G401 (cell line): ENCODE data around the gene ANKRD40. TPM values are rescaled to one million over a fixed set of nuclear protein-coding genes. Genes with fewer than 3 reads are reported as not detected.

Experiments used
- DNase-seq: peaks from one replicate; pipeline ENCODE4 v3.0.0-alpha.2; 2015; ENCODE audit warnings: low spot score
- in situ Hi-C: cut with HindIII; loops from 2 replicates; pipeline ENCODE4 v1.10.0; 2016; ENCODE audit warnings: low sequenced_read_pairs, mixed read lengths
- total RNA-seq: library from RNA; depleted of rRNA; stranded (reverse); fragments of >200 nt; shearing (Covaris generic); gene quantifications from 2 replicates; pipeline ENCODE4 v1.2.3, GENCODE V29; 2014

Gene ANKRD40
- total RNA-seq, 1 experiment from 2014 or later = 49.0 TPM

DNA sequence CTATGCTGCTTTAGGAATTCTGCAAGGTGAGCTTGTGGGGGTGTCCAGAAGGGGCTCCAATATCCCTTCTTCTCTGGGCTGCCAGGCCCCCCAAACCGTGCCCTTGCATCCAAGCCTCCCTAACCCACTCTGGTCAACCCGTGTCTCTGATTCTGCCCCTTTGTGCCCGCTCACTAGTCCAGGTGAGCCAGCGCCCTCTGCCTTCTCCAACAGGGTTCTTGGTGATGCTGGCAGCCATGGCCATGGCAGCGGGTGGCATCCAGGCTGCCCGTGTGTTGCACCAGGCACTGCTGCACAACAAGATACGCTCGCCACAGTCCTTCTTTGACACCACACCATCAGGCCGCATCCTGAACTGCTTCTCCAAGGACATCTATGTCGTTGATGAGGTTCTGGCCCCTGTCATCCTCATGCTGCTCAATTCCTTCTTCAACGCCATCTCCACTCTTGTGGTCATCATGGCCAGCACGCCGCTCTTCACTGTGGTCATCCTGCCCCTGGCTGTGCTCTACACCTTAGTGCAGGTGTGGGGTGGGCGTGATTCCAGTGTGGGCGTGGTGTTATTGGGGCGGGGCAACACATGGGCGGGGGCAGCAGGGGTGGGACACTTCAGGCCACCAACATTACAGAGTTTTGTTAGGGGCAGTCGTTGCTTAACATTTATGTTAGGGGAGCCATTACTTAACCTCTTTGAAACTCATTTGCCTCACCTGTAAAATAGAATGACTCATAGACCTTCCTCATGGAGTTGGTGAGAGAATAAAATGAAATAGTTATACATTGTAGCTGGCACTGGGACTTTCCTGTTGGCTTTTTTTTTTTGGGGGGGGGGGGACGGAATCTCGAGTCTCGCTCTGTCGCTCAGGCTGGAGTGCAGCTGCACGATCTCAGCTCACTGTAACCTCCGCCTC lies 31.4 kb downstream of the ANKRD40 start:
- DNase-seq = no peak
- in situ Hi-C loops = no loop called here

DNA sequence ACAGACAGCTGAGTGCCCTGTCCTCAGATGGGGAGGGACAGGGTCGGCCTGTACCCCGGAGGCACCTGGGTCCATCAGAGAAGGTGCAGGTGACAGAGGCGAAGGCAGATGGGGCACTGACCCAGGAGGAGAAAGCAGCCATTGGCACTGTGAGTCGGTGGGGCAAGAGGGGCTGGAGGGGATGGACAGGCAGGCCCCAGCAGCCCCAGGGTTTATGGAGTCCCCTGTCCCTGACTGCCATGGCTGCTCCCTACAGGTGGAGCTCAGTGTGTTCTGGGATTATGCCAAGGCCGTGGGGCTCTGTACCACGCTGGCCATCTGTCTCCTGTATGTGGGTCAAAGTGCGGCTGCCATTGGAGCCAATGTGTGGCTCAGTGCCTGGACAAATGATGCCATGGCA lies 32.1 kb downstream of the ANKRD40 start:
- in situ Hi-C loops = no loop called here
- DNase-seq = peak; percentile 98

DNA sequence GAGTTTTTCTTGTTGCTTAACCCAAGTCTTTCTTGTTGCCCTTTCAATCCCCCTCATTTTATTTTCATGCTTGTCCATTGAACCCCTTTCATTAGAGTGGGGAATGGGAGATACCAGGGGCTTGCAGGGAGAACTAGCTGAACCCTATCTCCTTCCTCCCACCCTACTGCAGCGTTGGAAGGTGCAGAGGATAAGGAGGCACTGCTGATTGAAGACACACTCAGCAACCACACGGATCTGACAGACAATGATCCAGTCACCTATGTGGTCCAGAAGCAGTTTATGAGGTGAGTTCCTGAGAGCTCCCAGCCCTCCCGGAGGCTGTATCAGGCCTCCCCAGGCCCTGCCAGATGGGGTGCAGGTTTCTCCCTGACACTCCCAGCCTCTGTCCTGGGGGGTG lies 32.5 kb downstream of the ANKRD40 start:
- DNase-seq = peak; percentile 49
- in situ Hi-C loops = no loop called here

DNA sequence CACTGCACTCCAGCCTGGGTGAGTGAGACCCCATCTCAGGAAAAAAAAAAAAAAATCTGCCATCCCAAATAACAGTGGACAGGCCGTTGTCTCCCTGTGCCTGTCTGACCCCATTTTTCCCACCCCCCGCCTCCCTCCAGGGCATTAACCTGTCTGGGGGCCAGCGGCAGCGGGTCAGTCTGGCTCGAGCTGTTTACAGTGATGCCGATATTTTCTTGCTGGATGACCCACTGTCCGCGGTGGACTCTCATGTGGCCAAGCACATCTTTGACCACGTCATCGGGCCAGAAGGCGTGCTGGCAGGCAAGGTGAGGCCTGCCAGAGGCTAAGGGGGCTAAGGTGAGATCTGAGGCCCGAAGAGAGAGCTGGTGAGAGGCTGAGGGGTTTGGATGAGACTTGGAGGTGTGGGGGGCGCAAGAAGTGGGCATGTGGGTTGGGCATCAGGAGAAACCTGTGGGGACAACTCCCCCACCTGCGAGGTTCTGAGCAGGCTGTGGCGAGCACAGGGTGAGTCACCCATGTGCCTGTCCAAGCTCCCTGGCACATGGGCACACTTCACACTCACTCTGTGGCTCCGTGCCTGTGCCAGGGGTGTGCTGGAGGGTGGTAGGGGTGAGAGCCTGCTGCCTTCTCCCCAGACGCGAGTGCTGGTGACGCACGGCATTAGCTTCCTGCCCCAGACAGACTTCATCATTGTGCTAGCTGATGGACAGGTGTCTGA lies 34.7 kb downstream of the ANKRD40 start:
- DNase-seq = peak; percentile 42
- in situ Hi-C loops = no loop called here

DNA sequence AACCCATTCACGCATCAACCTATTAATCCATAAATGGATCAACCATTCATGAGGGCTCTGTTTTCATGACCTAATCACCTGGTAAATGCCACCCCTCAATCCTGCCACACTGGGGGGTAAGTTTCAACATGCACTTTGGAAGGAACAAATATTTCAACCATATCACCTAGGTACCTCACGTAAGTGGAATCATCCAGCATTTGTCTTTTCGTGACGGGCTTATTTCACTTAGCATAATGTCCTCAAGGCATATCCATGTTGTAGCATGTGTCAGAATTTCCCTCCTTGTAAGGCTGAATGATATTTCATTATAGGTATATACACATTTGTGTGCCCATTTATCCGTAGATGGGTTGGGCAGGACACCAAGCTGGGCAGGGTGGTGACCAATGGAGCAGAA lies 35.6 kb downstream of the ANKRD40 start:
- no peak for DNase-seq
- in situ Hi-C loops = no loop called here

DNA sequence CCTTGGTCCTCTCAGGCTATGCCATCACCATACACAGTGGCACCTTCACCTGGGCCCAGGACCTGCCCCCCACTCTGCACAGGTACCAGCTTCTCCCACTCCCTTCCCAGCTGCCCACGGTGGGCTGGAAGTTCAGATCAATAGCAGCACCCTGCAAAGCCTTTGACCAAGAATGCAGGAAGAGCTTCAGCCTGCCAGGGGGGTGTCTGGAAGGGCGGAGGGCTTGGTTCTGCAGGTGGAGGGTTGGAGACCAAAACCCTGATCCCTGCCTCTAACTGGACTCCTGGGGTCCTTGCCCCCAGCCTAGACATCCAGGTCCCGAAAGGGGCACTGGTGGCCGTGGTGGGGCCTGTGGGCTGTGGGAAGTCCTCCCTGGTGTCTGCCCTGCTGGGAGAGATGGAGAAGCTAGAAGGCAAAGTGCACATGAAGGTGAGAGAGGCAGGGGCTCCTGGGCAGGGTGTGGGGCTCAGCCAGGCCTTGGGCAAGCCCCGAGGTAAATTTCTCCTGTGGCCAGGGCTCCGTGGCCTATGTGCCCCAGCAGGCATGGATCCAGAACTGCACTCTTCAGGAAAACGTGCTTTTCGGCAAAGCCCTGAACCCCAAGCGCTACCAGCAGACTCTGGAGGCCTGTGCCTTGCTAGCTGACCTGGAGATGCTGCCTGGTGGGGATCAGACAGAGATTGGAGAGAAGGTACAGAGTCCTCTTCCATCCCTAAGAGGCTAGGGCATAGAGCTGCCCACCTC lies 38.7 kb downstream of the ANKRD40 start:
- in situ Hi-C loops = no loop called here
- no peak for DNase-seq

DNA sequence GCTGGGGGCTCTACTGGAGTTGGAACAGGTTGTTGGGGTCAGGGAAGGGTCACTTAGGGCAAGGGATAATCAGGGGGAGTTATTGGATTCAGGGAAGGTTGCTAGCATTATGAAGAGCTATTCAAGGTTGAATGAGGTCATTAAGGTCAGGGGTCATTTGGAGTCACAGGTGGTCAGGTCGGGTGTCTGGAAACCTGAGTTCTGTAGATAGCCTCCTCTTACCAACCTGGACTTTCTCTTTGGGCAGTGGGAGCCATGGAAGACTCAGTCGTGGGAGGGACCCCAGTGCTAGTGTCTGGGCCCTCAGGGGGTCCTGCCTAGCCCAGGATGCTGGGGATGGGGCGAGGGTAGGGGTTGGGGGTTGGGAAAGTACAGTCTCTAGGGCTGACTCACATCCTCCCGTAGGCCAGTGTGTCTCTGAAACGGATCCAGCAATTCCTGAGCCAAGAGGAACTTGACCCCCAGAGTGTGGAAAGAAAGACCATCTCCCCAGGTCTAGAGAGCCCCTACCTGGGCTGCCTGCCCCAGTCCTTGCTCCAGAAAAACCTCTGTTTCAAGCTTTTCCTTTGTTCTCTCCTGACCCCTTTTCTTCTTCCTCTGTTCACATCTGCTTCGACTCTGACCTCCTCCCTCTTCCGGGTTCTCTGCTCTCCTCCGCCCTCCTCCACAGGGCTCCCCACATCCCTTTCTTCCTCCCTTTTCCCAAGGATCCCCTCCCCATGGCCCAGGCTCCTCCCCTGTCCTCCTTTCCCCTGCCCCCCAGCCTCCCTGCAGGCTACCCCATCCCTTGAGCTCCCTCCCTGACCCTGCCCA lies 39.5 kb downstream of the ANKRD40 start:
- no peak for DNase-seq
- in situ Hi-C loops = no loop called here

DNA sequence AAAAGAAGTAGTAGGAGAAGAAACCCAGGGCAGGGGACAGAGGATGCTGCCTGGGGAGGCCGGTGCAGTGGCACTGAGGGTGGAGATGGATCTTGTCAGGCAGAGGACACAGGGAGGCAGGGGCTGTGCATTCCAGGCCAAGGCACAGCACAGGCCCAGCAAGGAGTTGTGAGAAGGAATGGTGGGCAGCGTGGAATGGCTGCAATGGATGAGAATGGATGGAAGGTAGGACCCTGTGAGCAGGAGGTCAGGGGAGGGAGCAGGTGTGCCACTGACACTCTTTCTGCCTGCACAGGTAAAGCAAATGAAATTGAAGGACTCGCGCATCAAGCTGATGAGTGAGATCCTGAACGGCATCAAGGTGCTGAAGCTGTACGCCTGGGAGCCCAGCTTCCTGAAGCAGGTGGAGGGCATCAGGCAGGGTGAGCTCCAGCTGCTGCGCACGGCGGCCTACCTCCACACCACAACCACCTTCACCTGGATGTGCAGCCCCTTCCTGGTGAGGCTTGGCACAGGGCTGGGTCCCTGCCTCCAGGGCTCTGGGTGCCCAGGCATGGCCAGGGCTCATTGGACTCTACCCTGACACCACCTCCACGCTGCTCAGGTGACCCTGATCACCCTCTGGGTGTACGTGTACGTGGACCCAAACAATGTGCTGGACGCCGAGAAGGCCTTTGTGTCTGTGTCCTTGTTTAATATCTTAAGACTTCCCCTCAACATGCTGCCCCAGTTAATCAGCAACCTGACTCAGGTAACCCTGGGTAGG lies 40.3 kb downstream of the ANKRD40 start:
- in situ Hi-C loops = no loop called here
- DNase-seq = no peak

DNA sequence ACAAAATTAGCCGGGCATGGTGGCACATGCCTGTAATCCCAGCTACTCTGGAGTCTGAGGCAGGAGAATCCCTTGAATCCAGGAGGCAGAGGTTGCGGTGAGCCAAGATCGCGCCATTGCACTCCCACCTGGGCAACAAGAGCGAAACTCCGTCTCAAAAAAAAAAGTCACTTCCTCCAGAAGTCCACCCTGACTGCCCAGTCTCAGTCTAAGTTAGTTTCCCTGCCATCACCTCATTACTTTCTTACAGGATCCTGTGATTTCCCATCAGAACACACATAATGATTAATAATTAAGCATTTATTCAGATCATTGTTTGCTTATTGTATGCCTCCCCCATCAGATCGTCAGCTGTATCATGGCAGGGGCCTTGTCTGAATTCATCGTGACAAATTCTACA lies 41.4 kb downstream of the ANKRD40 start:
- in situ Hi-C loops = no loop called here
- no peak for DNase-seq

DNA sequence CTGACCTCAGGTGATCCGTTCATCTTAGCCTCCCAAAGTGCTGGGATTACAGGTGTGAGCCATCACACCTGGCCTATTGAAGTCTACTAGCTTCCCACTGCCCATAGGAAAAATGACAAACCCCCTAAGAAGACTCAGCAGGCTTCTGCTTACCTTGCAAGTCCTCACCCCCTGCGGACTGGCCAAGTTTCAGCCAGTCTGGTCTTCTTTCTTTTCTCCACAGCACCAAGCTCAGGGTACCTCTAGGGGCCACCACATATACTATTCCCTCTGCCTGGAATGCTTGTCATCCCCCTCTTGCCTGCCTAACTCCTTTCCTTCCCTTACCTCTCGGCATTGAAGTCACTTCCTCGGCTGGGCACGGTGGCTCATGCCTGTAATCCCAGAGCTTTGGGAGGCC lies 41.9 kb downstream of the ANKRD40 start:
- in situ Hi-C loops = no loop called here
- DNase-seq = no peak

DNA sequence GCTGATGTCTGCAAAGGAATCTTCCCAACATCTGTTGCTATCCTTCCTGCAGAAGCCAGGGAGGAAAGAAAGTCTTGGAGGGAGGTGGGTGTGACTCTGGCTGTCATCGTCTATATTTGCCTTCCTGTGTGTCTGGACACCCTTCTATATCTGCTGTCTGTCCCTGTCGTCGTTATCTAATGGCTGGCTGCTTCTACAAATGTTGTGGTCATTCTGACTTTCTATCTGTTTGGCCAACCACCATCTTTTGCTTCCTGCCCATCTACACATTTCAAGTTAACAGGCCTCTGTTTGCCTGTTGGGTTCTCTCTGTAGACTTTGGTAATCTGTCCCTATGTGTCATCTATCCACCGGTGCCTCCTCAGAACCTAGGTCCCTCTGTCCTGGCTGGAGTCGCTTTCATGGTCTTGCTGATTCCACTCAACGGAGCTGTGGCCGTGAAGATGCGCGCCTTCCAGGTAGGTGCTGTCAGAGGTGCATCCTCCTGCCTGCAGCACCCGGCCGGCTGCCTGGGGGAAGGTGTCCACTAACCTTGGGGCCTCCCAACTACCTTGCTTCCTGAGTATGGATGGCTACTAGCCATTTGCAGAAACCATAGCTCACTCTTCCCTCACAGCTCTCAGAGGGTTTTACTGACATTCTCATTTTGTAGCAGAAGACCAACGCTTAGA lies 42.8 kb downstream of the ANKRD40 start:
- in situ Hi-C loops = no loop called here
- DNase-seq = no peak

DNA sequence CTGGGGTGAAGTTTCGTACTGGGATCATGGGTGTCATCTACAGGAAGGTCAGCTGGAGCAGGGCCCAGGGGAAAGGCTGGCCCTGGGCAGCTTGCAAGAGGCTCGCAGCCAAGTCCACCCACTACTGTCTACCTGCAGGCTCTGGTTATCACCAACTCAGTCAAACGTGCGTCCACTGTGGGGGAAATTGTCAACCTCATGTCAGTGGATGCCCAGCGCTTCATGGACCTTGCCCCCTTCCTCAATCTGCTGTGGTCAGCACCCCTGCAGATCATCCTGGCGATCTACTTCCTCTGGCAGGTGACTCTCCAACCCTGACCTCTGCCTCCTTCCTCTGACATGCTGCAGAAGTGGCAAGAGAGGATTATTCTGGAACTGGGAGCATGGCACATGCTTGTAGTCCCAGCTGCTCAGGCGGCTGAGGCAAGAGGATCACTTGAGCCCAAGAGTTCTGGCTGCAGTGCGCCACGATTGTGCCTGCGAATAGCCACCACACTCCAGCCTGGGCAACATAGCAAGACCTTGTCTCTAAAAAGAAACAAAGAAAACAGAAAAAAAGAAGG lies 43.8 kb downstream of the ANKRD40 start:
- in situ Hi-C loops = no loop called here
- no peak for DNase-seq

DNA sequence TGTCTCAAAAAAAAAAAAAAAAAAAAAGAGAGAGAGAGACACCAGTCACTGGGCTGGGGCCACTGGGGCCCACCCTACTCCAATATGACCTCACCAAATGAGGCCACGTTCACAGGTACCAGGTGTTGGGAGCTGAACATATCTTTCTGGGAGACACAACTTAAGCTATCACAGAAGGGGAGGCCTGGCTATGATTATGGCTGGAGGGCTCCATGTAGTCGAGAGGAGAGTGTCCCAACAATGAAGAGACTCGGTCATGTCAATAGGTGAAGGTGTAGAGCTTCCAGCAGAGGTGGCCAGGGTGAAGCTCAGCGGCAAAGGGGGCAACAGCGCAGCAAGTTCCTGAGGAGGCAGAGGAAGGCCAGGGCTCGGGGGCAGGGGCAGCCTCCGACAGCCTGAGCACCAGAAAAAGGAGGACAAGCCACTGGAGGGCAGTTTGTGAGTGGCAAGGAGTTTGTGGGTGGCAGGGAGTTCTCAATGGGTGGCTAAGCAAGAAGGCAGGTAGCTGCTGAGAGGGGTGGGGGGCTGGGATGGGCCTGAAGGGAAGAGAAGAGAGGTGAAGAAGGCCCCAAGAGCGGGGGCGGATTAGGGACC lies 45.0 kb downstream of the ANKRD40 start:
- in situ Hi-C loops = no loop called here
- no peak for DNase-seq

DNA sequence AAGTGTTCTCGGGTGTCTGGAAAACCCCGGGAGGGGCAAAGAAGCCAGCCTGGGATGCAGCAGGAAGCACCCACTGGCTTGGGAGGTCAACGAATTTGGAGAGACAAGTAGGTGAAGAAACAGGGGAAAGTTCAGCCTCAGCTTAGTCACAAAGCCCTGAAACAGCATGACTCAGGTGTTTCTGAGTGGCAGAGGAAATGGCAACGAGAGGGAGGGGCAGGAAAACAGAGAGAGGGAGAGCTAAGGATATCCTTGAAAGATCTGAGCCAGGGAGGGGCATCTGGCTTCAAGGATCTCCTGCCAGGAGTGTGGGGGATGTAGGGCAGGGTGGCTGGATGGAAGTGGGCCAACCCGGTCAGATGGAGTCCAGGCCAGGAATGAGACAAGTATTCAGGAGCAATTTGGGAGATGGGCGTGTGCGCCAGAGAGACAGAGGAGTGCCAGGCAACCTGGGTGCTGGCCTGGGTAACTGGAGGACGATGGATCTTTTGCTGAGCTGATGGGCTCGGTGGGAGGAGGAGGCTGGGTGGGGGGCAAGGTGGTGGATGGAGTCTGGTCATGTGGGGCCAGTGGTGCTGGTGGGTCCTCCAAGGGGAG lies 45.8 kb downstream of the ANKRD40 start:
- peak; percentile 69 for DNase-seq
- in situ Hi-C loops = no loop called here

DNA sequence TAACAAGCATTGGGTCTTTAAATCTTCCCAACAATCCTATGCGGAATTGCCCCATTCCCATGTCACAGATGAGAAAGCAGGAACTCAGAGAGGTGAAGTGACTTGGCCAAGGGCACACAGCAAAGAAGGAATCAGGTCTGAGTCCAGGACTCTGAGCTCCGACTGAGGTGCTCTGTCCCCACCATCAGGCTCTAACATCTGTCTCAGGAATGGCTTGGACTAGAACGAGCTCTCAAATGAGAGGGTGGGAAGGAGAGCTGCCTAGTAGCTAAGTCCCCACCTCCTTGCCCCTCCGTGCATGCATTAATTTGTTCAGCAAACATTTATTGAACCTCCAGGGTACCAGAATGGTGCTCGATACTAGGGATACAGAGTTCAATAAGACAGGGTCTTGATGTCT lies 46.4 kb downstream of the ANKRD40 start:
- in situ Hi-C loops = no loop called here
- DNase-seq = no peak

DNA sequence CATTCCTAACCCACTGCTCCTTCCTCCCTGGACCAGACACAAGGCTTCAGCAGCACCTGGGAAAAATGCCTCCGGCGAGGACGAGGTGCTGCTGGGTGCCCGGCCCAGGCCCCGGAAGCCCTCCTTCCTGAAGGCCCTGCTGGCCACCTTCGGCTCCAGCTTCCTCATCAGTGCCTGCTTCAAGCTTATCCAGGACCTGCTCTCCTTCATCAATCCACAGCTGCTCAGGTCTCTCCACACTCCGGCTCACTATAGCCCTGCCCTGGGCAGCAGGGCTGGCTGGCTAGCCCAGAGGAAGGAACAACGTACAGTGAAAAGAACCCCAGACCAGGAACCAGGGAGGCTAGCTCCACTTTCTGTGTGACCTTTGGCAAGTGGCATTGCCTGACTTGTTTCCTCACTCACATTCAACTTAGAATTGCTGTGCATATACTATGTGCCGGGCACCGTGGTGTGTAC lies 46.8 kb downstream of the ANKRD40 start:
- DNase-seq = no peak
- in situ Hi-C loops = no loop called here
